ENCODE measurements around the gene TGM6. TPM values are rescaled to one million over a fixed set of nuclear protein-coding genes. Genes with fewer than 3 reads are reported as not detected.
"Not testable (repeated sequence)": the region's sequence is repeated elsewhere in the genome, so short reads cannot be mapped to it uniquely, and the experiment has no call there.

Gene TGM6
- total RNA-seq, 5 donors from 2014 or later (not counting 1 experiment from before 2014, with no cell fraction given) = not detected

GRCh38 chr20:2403291-2404052 lies 22.8 kb downstream of the TGM6 start:
- DNase-seq (no peak), ATAC-seq (replicated peaks in 1 of 4) (no peak)
- H3K27ac ChIP-seq (ENCODE audit: low read length) = no peak overlapping the region
- 89% methylated on average over 20 of the region's 24 CpGs for WGBS (ENCODE audit: insufficient coverage)
- no peak overlapping the region for H3K27ac Mint-ChIP-seq
- no peak overlapping the region for H3K4me3 Mint-ChIP-seq
- peaks cover 12 to 20% of the 10 kb centered on the region in 2 donors for H3K27me3 Mint-ChIP-seq
- H3K27me3 ChIP-seq (replicated peaks in 1 of 2; ENCODE audit: control insufficient read depth in 2 of 2, extremely low read depth in 1 of 2, insufficient read depth in 2 of 2, low read length in 1 of 2) = peaks cover 2 to 22% of the 10 kb centered on the region in 2 experiments
- no peaks in the 10 kb centered on the region for H3K36me3 ChIP-seq (ENCODE audit: control insufficient read depth in 2 of 2, extremely low read depth in 1 of 2, insufficient read depth in 1 of 2, low read length in 1 of 2)
- H3K36me3 Mint-ChIP-seq = no peaks in the 10 kb centered on the region
- POLR2A ChIA-PET = no interaction called here
- H3K9me3 Mint-ChIP-seq = peaks cover 0 to 5% (median 0%) of the 10 kb centered on the region in 3 donors
- H3K4me1 ChIP-seq (ENCODE audit: control insufficient read depth in 1 of 2, extremely low read depth in 1 of 2, insufficient read depth in 2 of 2, low read length in 2 of 2) = no peaks in the 10 kb centered on the region
- CTCF ChIA-PET = no interaction called here
- no peak overlapping the region for H3K4me3 ChIP-seq (ENCODE audit: control insufficient read depth in 1 of 2, extremely low read depth in 1 of 2, low read length in 1 of 2)
- H3K4me1 Mint-ChIP-seq = no peaks in the 10 kb centered on the region
- H3K9me3 ChIP-seq = no peaks in the 10 kb centered on the region

- Mint-ChIP-seq H3K36me3 (no peaks in the 10 kb centered on the region), H3K4me1 (no peaks in the 10 kb centered on the region), H3K9me3 (peaks cover 0 to 9% (median 0%) of the 10 kb centered on the region in 3 donors), H3K27me3 (peaks cover 23 to 32% of the 10 kb centered on the region in 2 donors), H3K27ac (no peak overlapping the region), H3K4me3 (no peak overlapping the region)
- no peak for DNase-seq
- Histone ChIP-seq H3K4me3 (ENCODE audit: control insufficient read depth in 1 of 2, extremely low read depth in 1 of 2, low read length in 1 of 2) (no peak overlapping the region), H3K27me3 (replicated peaks in 1 of 2; ENCODE audit: control insufficient read depth in 2 of 2, extremely low read depth in 1 of 2, insufficient read depth in 2 of 2, low read length in 1 of 2) (peaks cover 3 to 15% of the 10 kb centered on the region in 2 experiments), H3K36me3 (ENCODE audit: control insufficient read depth in 2 of 2, extremely low read depth in 1 of 2, insufficient read depth in 1 of 2, low read length in 1 of 2) (no peaks in the 10 kb centered on the region), H3K9me3 (no peaks in the 10 kb centered on the region), H3K4me1 (ENCODE audit: control insufficient read depth in 1 of 2, extremely low read depth in 1 of 2, insufficient read depth in 2 of 2, low read length in 2 of 2) (no peaks in the 10 kb centered on the region), H3K27ac (ENCODE audit: low read length) (no peak overlapping the region)
- ChIA-PET CTCF (no interaction called here), POLR2A (no interaction called here)
- WGBS (ENCODE audit: insufficient coverage) = 100% methylated on average over 1 of the region's 1 CpG
- no peak for ATAC-seq (replicated peaks in 1 of 4)
Measured at GRCh38 chr20:2405693-2406065, 25.0 kb downstream of the TGM6 start.

DNA sequence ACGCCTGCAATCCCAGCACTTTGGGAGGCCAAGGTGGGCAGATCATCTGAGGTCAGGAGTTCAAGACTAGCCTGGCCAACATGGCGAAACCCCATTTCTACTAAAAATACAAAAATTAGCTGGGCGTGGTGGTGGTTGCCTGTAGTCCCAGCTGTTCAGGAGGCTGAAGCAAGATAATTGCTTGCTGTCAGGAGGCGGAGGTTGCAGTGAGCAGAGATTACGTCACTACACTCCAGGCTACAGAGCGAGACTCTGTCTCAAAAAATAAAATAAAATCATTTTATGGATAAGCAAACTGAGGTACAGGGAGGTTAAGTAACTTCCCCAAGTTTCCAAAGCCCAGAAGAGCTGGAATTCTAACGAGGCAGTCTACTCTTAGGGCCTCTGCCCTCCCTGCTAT lies 26.7 kb downstream of the TGM6 start:
- H3K4me3 Mint-ChIP-seq; CTCF ChIA-PET; H3K27ac Mint-ChIP-seq; H3K4me1 ChIP-seq (ENCODE audit: control insufficient read depth in 1 of 2, extremely low read depth in 1 of 2, insufficient read depth in 2 of 2, low read length in 2 of 2); H3K36me3 Mint-ChIP-seq; H3K9me3 ChIP-seq; H3K36me3 ChIP-seq (ENCODE audit: control insufficient read depth in 2 of 2, extremely low read depth in 1 of 2, insufficient read depth in 1 of 2, low read length in 1 of 2); H3K9me3 Mint-ChIP-seq; DNase-seq; H3K4me3 ChIP-seq (ENCODE audit: control insufficient read depth in 1 of 2, extremely low read depth in 1 of 2, low read length in 1 of 2); H3K27ac ChIP-seq (ENCODE audit: low read length); ATAC-seq (replicated peaks in 1 of 4); H3K4me1 Mint-ChIP-seq: not testable (repeated sequence)
- H3K27me3 ChIP-seq (replicated peaks in 1 of 2; ENCODE audit: control insufficient read depth in 2 of 2, extremely low read depth in 1 of 2, insufficient read depth in 2 of 2, low read length in 1 of 2) = peaks cover 3 to 15% of the 10 kb centered on the region in 2 experiments
- POLR2A ChIA-PET = interaction anchor here in 1 of 2 donors (0.6 kb wide), 1 partner anchor 594 kb away, joined by 3 read pairs; no protein-coding TSS in a partner anchor
- H3K27me3 Mint-ChIP-seq = peaks cover 31 to 37% of the 10 kb centered on the region in 2 donors
- WGBS (ENCODE audit: insufficient coverage) = 63% methylated on average over 3 of the region's 7 CpGs

GRCh38 chr20:2408111-2408510 lies 27.4 kb downstream of the TGM6 start:
- no peak for DNase-seq
- Mint-ChIP-seq H3K36me3 (no peaks in the 10 kb centered on the region), H3K4me1 (no peaks in the 10 kb centered on the region), H3K4me3 (no peak overlapping the region), H3K27ac (no peak overlapping the region), H3K9me3 (peaks cover 0 to 9% (median 0%) of the 10 kb centered on the region in 3 donors), H3K27me3 (peaks cover 28 to 39% of the 10 kb centered on the region in 2 donors)
- ChIA-PET POLR2A (no interaction called here), CTCF (no interaction called here)
- Histone ChIP-seq H3K27me3 (replicated peaks in 1 of 2; ENCODE audit: control insufficient read depth in 2 of 2, extremely low read depth in 1 of 2, insufficient read depth in 2 of 2, low read length in 1 of 2) (peaks cover 3 to 17% of the 10 kb centered on the region in 2 experiments), H3K36me3 (ENCODE audit: control insufficient read depth in 2 of 2, extremely low read depth in 1 of 2, insufficient read depth in 1 of 2, low read length in 1 of 2) (no peaks in the 10 kb centered on the region), H3K9me3 (no peaks in the 10 kb centered on the region), H3K4me1 (ENCODE audit: control insufficient read depth in 1 of 2, extremely low read depth in 1 of 2, insufficient read depth in 2 of 2, low read length in 2 of 2) (no peaks in the 10 kb centered on the region), H3K27ac (ENCODE audit: low read length) (no peak overlapping the region), H3K4me3 (ENCODE audit: control insufficient read depth in 1 of 2, extremely low read depth in 1 of 2, low read length in 1 of 2) (no peak overlapping the region)
- no CpG with 5 or more reads among the region's 1 CpG for WGBS (ENCODE audit: insufficient coverage)
- ATAC-seq (replicated peaks in 1 of 4) = no peak

- Histone ChIP-seq H3K27me3 (replicated peaks in 1 of 2; ENCODE audit: control insufficient read depth in 2 of 2, extremely low read depth in 1 of 2, insufficient read depth in 2 of 2, low read length in 1 of 2) (peaks cover 3 to 10% of the 10 kb centered on the region in 2 experiments), H3K4me3 (ENCODE audit: control insufficient read depth in 1 of 2, extremely low read depth in 1 of 2, low read length in 1 of 2) (no peak overlapping the region), H3K4me1 (ENCODE audit: control insufficient read depth in 1 of 2, extremely low read depth in 1 of 2, insufficient read depth in 2 of 2, low read length in 2 of 2) (no peaks in the 10 kb centered on the region), H3K27ac (ENCODE audit: low read length) (no peak overlapping the region), H3K9me3 (no peaks in the 10 kb centered on the region), H3K36me3 (ENCODE audit: control insufficient read depth in 2 of 2, extremely low read depth in 1 of 2, insufficient read depth in 1 of 2, low read length in 1 of 2) (no peaks in the 10 kb centered on the region)
- H3K4me1 Mint-ChIP-seq = no peaks in the 10 kb centered on the region
- CTCF ChIA-PET = no interaction called here
- H3K36me3 Mint-ChIP-seq = no peaks in the 10 kb centered on the region
- no peak overlapping the region for H3K4me3 Mint-ChIP-seq
- H3K9me3 Mint-ChIP-seq = no peaks in the 10 kb centered on the region
- POLR2A ChIA-PET = no interaction called here
- no peak for DNase-seq
- no peak overlapping the region for H3K27ac Mint-ChIP-seq
- H3K27me3 Mint-ChIP-seq = peaks cover 19 to 20% of the 10 kb centered on the region in 2 donors
- ATAC-seq (replicated peaks in 1 of 4) = no peak
- WGBS (ENCODE audit: insufficient coverage) = 87% methylated on average over 3 of the region's 6 CpGs
Measured at GRCh38 chr20:2416541-2417212, 36.0 kb downstream of the TGM6 start.

GRCh38 chr20:2417213-2417541 lies 36.5 kb downstream of the TGM6 start:
- Histone ChIP-seq H3K4me3 (ENCODE audit: control insufficient read depth in 1 of 2, extremely low read depth in 1 of 2, low read length in 1 of 2) (no peak overlapping the region), H3K27me3 (replicated peaks in 1 of 2; ENCODE audit: control insufficient read depth in 2 of 2, extremely low read depth in 1 of 2, insufficient read depth in 2 of 2, low read length in 1 of 2) (peaks cover 3 to 10% of the 10 kb centered on the region in 2 experiments), H3K9me3 (no peaks in the 10 kb centered on the region), H3K4me1 (ENCODE audit: control insufficient read depth in 1 of 2, extremely low read depth in 1 of 2, insufficient read depth in 2 of 2, low read length in 2 of 2) (no peaks in the 10 kb centered on the region), H3K27ac (ENCODE audit: low read length) (no peak overlapping the region), H3K36me3 (ENCODE audit: control insufficient read depth in 2 of 2, extremely low read depth in 1 of 2, insufficient read depth in 1 of 2, low read length in 1 of 2) (no peaks in the 10 kb centered on the region)
- Mint-ChIP-seq H3K27ac (no peak overlapping the region), H3K4me1 (no peaks in the 10 kb centered on the region), H3K4me3 (no peak overlapping the region), H3K36me3 (no peaks in the 10 kb centered on the region), H3K27me3 (peaks cover 20 to 22% of the 10 kb centered on the region in 2 donors), H3K9me3 (no peaks in the 10 kb centered on the region)
- CTCF ChIA-PET = no interaction called here
- DNase-seq (no peak), ATAC-seq (replicated peaks in 1 of 4) (no peak)
- 85% methylated on average over 14 of the region's 14 CpGs for WGBS (ENCODE audit: insufficient coverage)
- POLR2A ChIA-PET = no interaction called here
